Germinal center (tissue), 1 donor: ENCODE measurements around the gene UBE2J1.
"Not testable (repeated sequence)": the region's sequence is repeated elsewhere in the genome, so short reads cannot be mapped to it uniquely, and the experiment has no call there.

Experiments
- DNase-seq: peaks from one replicate; pipeline ENCODE4 v3.0.0; 2012; ENCODE audit warnings: mixed read lengths, low spot score

Gene UBE2J1, protein sequence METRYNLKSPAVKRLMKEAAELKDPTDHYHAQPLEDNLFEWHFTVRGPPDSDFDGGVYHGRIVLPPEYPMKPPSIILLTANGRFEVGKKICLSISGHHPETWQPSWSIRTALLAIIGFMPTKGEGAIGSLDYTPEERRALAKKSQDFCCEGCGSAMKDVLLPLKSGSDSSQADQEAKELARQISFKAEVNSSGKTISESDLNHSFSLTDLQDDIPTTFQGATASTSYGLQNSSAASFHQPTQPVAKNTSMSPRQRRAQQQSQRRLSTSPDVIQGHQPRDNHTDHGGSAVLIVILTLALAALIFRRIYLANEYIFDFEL

GRCh38 chr6:89352278-89353117, at the start of gene UBE2J1:
Gene UBE2J1, minus strand, starts transcription at chr6:89352722. Its CDS starts 153 bp downstream, at chr6:89352569.
- peak; percentile 81 for DNase-seq

- DNase-seq: no peak
Observed at GRCh38 chr6:89400912-89401399, 48.4 kb upstream of the UBE2J1 start.

DNA sequence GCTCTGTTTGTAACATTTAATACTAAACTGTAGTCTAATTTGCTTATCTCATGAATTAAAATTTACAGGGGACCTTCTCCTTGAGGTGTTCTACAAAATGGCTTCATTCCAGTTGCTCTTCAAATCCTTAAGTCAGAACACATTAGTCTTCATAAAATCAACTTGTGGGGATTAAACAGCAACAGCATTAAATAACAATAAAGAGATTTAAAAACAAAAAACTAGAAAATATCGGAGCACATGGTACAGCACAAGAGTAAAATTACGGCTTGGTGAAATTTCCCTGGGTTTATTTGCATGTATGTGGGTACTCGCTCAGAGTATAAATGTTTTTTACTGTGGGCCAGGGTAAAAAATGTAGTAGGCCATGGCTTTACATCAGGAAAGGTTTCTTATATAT, 47.5 kb upstream of the UBE2J1 start:
- DNase-seq: no peak

DNA sequence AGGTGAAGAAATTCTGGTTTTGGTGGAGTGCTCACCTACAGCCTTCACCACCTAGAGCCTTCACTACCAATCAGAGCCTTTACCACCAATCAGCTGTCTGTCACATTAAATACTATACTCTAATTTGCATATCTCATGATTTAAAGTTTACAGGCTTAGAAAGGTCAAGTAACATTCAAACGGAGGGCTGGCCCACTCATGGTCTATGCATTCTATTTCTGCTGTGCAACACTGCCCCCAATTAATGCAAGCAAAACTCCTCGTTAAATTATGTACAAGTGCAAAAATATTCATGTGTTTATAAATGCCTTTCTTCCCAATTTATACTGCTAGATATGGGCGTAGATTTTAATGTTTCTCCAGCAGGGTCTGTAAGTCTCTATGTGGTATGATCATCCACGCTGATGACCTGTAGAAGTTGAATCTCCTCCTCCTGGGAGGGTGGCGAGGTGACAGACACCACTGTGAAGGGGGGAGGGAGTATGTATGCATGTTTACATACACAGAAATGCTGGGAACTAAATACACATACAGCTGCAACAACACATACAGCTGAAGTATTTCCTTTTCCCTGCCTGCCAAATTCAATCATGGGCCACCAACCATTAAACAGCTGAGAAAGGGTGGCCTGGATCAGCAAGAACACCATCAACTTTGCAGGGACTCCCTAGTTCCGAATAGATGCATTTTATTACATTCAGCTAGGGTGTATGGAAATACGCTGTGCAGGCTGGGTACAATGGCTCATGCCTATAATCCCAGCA, 46.4 kb upstream of the UBE2J1 start:
- DNase-seq: no peak

- DNase-seq: not testable (repeated sequence)
Observed at GRCh38 chr6:89397884-89398283, 45.4 kb upstream of the UBE2J1 start.

DNA sequence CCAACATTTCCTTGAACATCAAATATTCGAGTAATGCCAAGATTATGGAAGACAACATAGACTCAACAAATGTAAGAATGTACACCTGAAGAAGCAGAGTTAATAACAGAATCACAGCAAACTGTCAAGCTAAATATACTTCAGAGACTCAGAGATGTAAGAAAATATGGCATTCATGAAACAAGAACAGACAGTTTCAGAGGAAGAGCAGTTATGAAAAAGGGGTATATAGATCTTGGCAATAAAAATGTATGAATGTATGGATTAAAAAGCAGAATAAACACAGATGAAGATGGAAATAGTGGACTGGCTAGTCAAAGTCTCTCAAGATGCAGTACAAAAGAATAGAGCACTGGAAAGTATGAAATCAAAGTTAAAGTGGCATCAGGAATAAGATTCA, 41.1 kb upstream of the UBE2J1 start:
- DNase-seq: no peak

- no peak for DNase-seq
Observed at GRCh38 chr6:89392823-89393222, 40.3 kb upstream of the UBE2J1 start.

GRCh38 chr6:89388846-89389245, 36.3 kb upstream of the UBE2J1 start:
- DNase-seq: no peak

DNA sequence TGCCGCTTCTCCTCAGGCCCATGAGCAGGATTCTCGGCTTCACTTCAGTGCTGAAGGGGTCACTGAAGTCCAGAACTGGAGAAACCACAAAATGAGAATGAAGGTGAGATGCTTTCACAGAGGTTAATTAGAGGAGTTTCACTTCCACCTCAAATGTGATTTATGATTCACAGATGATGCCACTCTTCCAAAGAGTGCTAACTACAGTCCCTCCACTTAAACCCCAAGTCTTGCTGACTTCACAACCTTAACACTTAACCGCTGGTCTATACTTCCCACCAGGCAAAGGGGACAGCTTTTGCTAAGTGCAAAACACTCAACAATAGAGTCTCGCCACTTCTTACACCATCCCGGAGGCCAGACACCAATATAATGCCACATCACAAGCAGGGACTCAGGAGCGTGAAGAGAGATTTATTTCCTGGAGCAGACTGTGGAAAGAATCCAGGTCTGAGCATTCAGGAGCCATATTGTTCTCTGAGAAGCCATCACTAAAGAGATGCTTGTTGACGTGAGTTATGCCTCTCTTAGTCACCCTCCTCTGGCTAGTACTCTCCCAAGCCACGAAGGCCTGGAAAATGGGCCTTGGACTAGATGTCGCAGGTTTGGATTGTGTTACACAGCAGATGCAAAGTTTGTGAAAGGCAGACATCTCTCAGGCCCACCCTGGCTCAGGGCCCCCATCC, 35.1 kb upstream of the UBE2J1 start:
- DNase-seq: peak; percentile 33

DNA sequence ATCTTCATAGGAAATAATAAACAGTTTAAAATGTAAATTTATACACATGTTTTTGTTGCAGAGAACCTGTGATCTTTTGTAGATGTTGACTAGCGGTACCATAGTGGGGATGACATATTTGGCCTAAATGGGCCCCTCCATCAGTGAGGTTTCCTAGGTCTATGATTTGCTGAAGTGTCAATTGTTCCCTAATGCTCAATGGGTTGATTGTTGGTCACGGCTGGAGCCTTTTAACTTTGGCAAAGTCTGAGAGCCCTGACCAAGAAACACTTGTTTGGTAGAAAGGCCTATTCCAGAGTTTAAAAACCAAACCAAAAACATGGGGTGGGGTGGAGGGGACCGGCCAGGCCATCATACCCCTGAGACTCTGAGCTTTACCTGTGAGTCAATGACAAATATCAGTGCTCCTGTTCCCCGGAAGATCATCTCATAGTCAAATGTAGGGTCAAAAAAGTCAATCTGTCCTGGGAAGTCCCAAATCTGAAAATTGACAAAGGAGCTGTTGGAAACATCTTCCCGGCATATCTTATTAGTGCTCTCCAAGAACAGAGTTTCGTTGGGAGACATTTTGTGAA, 34.5 kb upstream of the UBE2J1 start:
- no peak for DNase-seq

- no peak for DNase-seq
Observed at GRCh38 chr6:89385846-89386245, 33.3 kb upstream of the UBE2J1 start.

DNA sequence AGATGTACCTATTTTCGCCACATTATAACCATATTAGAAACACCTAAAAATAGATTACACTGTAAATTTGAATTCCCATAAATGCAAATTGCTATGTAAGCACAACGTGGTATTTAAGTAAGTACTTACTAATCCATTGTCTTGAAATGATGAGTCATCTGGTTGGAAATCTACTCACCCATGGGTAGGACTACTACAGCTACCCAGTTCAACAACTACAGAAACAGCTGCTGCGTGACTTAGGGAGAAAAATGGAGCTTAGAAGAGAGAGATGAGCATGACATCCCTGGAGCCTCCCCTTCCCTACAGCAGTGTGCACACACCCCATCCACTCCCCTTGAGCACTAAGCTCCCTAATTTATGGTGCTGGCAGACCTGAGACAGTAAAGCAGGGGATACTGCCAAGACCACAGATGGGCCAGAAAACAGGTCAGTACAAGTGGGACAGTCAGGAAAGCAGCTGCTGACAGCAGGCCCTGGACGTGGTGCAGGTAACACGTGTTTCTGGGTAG, 32.7 kb upstream of the UBE2J1 start:
- DNase-seq: no peak

- DNase-seq: no peak
Observed at GRCh38 chr6:89381031-89381430, 28.5 kb upstream of the UBE2J1 start.

DNA sequence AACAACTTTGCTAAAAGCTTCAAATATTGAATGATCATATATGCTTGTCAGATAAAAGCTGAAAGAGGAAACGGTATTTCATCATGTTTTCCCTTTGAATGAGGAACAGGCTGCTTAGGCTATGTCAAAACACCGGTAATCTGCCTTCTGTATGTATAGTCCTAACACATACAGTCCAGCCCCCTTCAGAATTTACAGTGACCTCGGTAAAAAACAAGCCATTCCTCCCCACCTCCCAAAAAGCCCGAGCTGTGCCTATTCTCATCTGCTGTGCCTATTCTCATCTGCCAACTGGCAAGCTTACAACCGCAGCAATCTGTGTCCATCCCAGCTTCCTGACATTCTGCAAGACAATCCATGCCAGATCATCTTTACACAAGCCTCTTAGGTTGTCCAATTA, 26.8 kb upstream of the UBE2J1 start:
- no peak for DNase-seq

- no peak for DNase-seq
Observed at GRCh38 chr6:89378628-89379027, 26.1 kb upstream of the UBE2J1 start.

- DNase-seq: peak; percentile 42
Observed at GRCh38 chr6:89375427-89376267, 23.1 kb upstream of the UBE2J1 start.

- DNase-seq: no peak
Observed at GRCh38 chr6:89372506-89372901, 20.0 kb upstream of the UBE2J1 start.

- peak; percentile 85 for DNase-seq
Observed at GRCh38 chr6:89371849-89372505, 19.5 kb upstream of the UBE2J1 start.

DNA sequence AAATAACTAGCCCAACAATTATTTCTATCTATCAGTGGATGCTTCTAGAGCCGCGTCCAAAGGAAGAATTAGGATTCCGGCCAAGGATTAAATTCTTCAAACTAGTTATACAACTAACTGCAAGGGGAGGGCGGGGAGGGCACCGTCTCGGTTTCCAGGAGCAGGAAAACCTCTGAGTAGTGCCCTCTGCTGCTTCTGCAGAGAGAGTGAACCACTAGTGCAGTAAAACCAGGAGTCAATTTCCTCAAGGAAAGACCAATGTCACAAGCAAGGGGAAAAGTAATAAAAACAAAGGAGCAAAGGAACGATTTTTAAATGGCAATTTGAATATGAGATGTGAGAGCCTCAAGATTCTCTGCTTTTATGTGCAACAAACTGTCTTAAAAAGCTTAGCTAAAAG, 16.5 kb upstream of the UBE2J1 start:
- no peak for DNase-seq

- peak; percentile 48 for DNase-seq
Observed at GRCh38 chr6:89368107-89368506, 15.6 kb upstream of the UBE2J1 start.
